Fibroblast of the aortic adventitia (primary cell): Measurements from ENCODE around the gene MLPH. TPM values are rescaled to one million over a fixed set of nuclear protein-coding genes. Genes with fewer than 3 reads are reported as not detected.

Experiments used
- DNase-seq: peaks from one replicate; pipeline ENCODE4 v3.0.0-alpha.2; 2010; ENCODE audit warnings: low read depth
- H3K4me3 ChIP-seq: 2 replicates; pipeline ENCODE4 v1.5.1; 2011; ENCODE audit warnings: low read depth, mild to moderate bottlenecking, control low read depth, low read length, moderate library complexity
- CTCF ChIP-seq: IDR thresholded peaks from 2 replicates; pipeline ENCODE4 v1.5.1; 2011; ENCODE audit warnings: mild to moderate bottlenecking, low read length, control low read depth, inconsistent platforms; ENCODE audit not compliant: insufficient read depth
- total RNA-seq: library from RNA; depleted of rRNA; stranded (reverse); fragments of >200 nt; gene quantifications from 2 replicates; pipeline ENCODE4 v1.2.3, GENCODE V29; 2012; ENCODE audit warnings: low replicate concordance

MLPH gene
- total RNA-seq, 1 donor: 5.2 TPM

- DNase-seq: no peak
- no peak for TF ChIP-seq CTCF
- no peak overlapping the region for H3K4me3 ChIP-seq
Observed at GRCh38 chr2:237552908-237553307, 65.9 kb downstream of the MLPH start.

GRCh38 chr2:237553948-237554347 lies 66.9 kb downstream of the MLPH start:
- H3K4me3 ChIP-seq: no peak overlapping the region
- no peak for DNase-seq
- no peak for TF ChIP-seq CTCF

- no peak for TF ChIP-seq CTCF
- no peak for DNase-seq
- no peak overlapping the region for H3K4me3 ChIP-seq
Observed at GRCh38 chr2:237555560-237555959, 68.5 kb downstream of the MLPH start.

- H3K4me3 ChIP-seq: no peak overlapping the region
- TF ChIP-seq CTCF: no peak
- no peak for DNase-seq
Observed at GRCh38 chr2:237556773-237557632, 70.0 kb downstream of the MLPH start.

GRCh38 chr2:237557633-237558015 lies 70.6 kb downstream of the MLPH start:
- no peak for TF ChIP-seq CTCF
- no peak for DNase-seq
- no peak overlapping the region for H3K4me3 ChIP-seq

GRCh38 chr2:237558961-237559641 lies 72.0 kb downstream of the MLPH start:
- TF ChIP-seq CTCF: no peak
- no peak overlapping the region for H3K4me3 ChIP-seq
- DNase-seq: peak; percentile 83
